Measurements from ENCODE around the gene IFNA14. TPM values are rescaled to one million over a fixed set of nuclear protein-coding genes. Genes with fewer than 3 reads are reported as not detected.
"Not testable (repeated sequence)": the region's sequence is repeated elsewhere in the genome, so short reads cannot be mapped to it uniquely, and the experiment has no call there.

IFNA14 gene
- total RNA-seq, 1 donor from 2014 or later, result not detected

DNA sequence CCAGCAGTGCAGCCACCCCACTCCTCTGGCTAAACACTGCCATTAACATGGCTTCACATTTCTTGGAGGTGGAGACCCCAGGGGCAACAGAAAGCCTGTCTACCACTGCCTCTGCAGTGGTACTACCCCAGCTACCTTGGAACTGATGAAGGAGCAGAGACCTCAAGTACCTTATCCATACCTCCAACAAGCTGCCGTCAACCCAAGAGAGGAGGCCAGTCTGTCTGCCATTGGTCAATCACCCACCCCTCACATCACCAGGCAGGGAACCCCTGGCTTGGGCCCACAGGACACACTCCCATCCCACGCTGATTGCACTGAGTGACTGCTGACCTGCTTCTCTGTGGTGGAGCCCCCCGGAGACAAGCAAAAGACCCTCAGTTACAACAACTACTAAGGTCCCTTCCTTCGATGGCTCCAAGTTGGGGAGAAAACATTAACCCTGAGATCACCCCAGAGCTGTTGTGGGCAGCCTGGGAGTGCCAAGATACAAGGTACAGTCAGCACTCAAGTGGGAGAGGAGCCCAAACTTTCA lies 5.6 kb downstream of the IFNA14 start:
- H3K4me1 Mint-ChIP-seq (ENCODE audit: unreplicated experiment), result no peaks in the 10 kb centered on the region
- H3K27ac Mint-ChIP-seq, result no peak overlapping the region
- peak; percentile 53 for DNase-seq (ENCODE audit: extremely low spot score, unreplicated experiment)
- no peaks in the 10 kb centered on the region for H3K9me3 Mint-ChIP-seq
- H3K27me3 Mint-ChIP-seq, result peaks cover 16% of the 10 kb centered on the region
- TF ChIP-seq, protein P1, sequence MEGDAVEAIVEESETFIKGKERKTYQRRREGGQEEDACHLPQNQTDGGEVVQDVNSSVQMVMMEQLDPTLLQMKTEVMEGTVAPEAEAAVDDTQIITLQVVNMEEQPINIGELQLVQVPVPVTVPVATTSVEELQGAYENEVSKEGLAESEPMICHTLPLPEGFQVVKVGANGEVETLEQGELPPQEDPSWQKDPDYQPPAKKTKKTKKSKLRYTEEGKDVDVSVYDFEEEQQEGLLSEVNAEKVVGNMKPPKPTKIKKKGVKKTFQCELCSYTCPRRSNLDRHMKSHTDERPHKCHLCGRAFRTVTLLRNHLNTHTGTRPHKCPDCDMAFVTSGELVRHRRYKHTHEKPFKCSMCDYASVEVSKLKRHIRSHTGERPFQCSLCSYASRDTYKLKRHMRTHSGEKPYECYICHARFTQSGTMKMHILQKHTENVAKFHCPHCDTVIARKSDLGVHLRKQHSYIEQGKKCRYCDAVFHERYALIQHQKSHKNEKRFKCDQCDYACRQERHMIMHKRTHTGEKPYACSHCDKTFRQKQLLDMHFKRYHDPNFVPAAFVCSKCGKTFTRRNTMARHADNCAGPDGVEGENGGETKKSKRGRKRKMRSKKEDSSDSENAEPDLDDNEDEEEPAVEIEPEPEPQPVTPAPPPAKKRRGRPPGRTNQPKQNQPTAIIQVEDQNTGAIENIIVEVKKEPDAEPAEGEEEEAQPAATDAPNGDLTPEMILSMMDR (conservative IDR thresholded peaks at IDR 0.05), result no peak
- no peak overlapping the region for H3K4me3 Mint-ChIP-seq
- no peaks in the 10 kb centered on the region for H3K36me3 Mint-ChIP-seq

DNA sequence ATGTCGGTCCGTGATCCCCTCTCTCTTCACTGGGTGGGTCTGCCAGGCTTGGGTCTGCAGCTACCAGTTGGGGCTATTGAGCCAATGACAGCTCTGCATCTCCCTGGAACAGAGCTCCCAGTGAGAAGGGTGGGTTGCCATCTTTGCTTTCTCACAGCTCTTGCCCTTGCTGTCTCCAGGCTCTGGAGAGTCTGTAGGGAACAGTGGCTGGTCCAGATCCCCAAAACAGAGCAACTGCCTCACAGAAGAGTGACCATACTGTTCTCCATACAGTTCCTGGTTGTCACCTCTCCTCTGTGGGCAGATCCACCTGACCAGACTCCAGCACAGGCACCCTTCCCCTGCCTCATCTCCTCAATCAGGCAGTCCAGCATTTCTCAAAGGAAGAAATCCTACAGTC lies 6.5 kb downstream of the IFNA14 start:
- Mint-ChIP-seq H3K36me3 (no peaks in the 10 kb centered on the region), H3K9me3 (no peaks in the 10 kb centered on the region), H3K4me1 (ENCODE audit: unreplicated experiment) (no peaks in the 10 kb centered on the region), H3K4me3 (no peak overlapping the region), H3K27me3 (peaks cover 14% of the 10 kb centered on the region), H3K27ac (no peak overlapping the region)
- TF ChIP-seq, protein P1 (conservative IDR thresholded peaks at IDR 0.05), result no peak
- no peak for DNase-seq (ENCODE audit: extremely low spot score, unreplicated experiment)

DNA sequence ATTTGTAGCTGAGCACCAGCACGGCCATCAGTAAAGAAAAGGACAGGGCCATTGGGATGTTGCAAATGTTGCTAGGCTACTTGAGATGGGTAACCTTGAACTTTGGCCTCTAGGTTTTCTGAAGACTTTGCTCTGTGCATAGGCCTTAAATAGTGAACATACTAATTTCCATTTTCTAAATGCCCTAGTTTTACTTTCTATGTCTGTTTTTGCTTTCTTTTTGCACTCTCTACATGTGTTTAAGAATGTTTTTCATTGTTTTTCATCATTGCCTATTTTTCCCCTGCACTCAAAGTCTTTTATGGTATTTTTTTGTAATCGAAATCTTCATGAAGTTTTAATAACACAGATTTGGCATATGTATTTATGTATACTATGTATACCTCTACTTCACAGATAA lies 11.7 kb downstream of the IFNA14 start, which contains the start of gene IFNA17:
TSS of gene IFNA17 (minus strand) at position 101 of the 400 bp plus-strand sequence. CDS start at position 52, 49 bp downstream.
- no peaks in the 10 kb centered on the region for H3K9me3 Mint-ChIP-seq
- no peak for DNase-seq (ENCODE audit: extremely low spot score, unreplicated experiment)
- TF ChIP-seq, protein P1 (conservative IDR thresholded peaks at IDR 0.05), result no peak
- H3K36me3 Mint-ChIP-seq, result no peaks in the 10 kb centered on the region
- no peaks in the 10 kb centered on the region for H3K27me3 Mint-ChIP-seq
- H3K4me1 Mint-ChIP-seq (ENCODE audit: unreplicated experiment), result no peaks in the 10 kb centered on the region
- no peak within 1 kb of the TSS for H3K4me3 Mint-ChIP-seq
- H3K27ac Mint-ChIP-seq, result no peak within 1 kb of the TSS

DNA sequence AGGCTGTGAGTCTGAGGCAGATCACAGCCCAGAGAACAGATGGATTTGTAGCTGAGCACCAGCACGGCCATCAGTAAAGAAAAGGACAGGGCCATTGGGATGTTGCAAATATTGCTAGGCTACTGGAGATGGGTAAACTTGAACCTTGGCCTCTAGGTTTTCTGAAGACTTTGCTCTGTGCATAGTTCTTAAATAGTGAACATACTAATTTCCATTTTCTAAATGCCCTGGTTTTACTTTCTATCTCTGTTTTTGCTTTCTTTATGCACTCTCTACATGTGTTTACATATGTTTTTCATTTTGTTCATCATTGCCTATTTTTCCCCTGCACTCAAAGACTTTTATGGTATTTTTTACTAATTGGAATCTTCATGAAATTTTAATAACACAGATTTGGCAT lies 22.6 kb downstream of the IFNA14 start, which contains the start of gene IFNA16:
TSS of gene IFNA16 (minus strand) at position 101 of the 400 bp plus-strand sequence. CDS start at position 95, 6 bp downstream.
- H3K27me3 Mint-ChIP-seq, result peaks cover 14% of the 10 kb centered on the region
- H3K4me3 Mint-ChIP-seq; DNase-seq (ENCODE audit: extremely low spot score, unreplicated experiment); H3K9me3 Mint-ChIP-seq; H3K4me1 Mint-ChIP-seq (ENCODE audit: unreplicated experiment); H3K27ac Mint-ChIP-seq; H3K36me3 Mint-ChIP-seq: not testable (repeated sequence)

DNA sequence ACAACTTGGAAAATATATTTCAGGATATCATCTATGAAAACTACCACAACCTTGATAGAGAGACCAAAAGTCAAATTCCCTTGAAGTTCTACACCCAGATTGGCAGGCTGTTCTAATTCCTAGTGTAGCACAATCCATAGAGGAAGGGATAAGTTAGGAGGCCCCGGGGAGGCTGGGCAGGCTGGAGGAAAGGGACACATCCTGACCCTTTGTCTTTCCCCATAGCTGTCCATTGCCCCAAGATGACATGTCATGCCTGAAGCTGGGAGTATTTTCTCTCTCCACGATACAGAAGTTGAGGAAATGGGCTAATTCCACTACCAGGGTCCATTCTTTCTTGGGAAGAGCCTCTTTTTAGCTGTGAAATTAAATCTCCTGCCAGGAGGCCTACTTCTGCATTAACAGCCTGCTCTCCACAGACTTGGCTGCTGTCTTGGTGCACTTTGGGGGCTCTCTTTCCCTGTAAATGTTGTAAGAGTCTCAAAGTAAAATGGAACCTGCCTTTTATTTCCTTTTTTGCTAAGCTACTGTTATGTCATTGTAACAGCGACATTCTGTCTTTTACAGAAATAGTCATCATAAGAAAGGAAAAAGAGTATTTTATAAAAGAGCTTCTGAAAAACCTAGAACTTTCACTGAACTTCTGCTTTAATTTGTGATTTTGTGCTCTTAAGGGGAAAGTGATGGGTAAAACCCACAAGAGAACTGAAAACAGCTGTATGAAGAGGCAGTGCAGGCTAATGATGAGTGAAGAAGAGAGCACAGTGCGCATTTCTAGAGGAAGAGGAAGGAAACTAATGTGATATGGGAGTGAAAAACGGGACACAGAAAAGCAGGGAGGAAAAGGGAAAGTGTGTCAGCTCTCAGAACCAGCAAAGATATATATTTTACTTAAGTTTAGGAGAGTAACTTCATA lies 26.1 kb downstream of the IFNA14 start:
- not testable (repeated sequence) for H3K36me3 Mint-ChIP-seq; H3K9me3 Mint-ChIP-seq; H3K4me3 Mint-ChIP-seq; H3K27ac Mint-ChIP-seq; DNase-seq (ENCODE audit: extremely low spot score, unreplicated experiment); H3K4me1 Mint-ChIP-seq (ENCODE audit: unreplicated experiment)
- peaks cover 11% of the 10 kb centered on the region for H3K27me3 Mint-ChIP-seq
- TF ChIP-seq, protein P1 (conservative IDR thresholded peaks at IDR 0.05), result peak; percentile 57

DNA sequence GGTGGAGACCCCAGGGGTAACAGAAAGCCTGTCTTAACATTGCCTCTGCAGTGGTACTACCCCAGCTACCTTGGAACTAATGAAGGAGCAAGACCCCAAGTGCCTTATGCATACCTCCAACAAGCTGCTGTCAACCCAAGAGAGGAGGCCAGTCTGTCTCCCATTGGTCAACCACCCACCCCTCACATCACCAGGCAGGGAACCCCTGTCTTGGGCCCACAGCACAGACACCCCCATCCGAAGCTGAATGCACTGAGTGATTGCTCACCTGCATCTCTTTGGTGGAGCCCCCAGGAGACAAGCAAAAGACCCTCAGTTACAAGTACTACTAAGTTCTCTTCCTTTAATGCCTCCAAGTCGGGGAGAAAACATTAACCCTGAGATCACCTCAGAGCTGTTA lies 27.6 kb downstream of the IFNA14 start:
- not testable (repeated sequence) for H3K36me3 Mint-ChIP-seq; H3K9me3 Mint-ChIP-seq; H3K4me1 Mint-ChIP-seq (ENCODE audit: unreplicated experiment); H3K27ac Mint-ChIP-seq; H3K4me3 Mint-ChIP-seq
- peaks cover 11% of the 10 kb centered on the region for H3K27me3 Mint-ChIP-seq
- peak; percentile 62 for DNase-seq (ENCODE audit: extremely low spot score, unreplicated experiment)

DNA sequence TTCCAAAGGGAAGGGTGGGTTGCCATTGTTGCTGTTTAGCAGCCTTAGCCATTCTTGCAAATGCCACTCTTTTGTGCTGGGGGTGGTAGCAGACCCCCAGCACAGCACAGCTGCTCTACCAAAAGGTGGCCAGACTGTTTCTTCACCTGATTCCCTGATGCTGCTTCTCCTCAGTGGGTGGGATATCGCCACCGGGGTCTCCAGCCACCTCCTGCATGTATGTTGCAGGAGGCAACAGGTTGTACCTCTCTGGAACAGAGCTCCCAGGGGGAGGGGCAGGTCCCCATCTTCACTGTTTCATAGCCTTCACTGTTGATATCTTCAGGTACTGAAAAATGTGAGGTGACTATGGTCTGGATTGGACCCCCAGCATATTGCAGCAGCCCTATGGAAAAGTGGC lies 29.0 kb downstream of the IFNA14 start:
- H3K27ac Mint-ChIP-seq; H3K36me3 Mint-ChIP-seq; H3K4me1 Mint-ChIP-seq (ENCODE audit: unreplicated experiment); H3K4me3 Mint-ChIP-seq; H3K9me3 Mint-ChIP-seq; DNase-seq (ENCODE audit: extremely low spot score, unreplicated experiment); H3K27me3 Mint-ChIP-seq: not testable (repeated sequence)
